ENCODE results near the gene HDGF.

- 0 out of 2 replicates have a peak, but pooled peaks have one; percentile 1 for TF ChIP-seq KDM5A (IDR thresholded peaks at IDR 0.05; ENCODE audit: low read length)
- no peak for TF ChIP-seq SP4 (IDR thresholded peaks at IDR 0.05; ENCODE audit: low read length)
- TF ChIP-seq EP300 (IDR thresholded peaks at IDR 0.05; ENCODE audit: borderline replicate concordance in 1 of 2, low read depth in 2 of 2, low read length in 2 of 2): no peak
- no peak for TF ChIP-seq CTCF (IDR thresholded peaks at IDR 0.05; ENCODE audit: control extremely low read depth in 1 of 3, insufficient read depth in 1 of 3, low read depth in 1 of 3, low read length in 3 of 3)
- TF ChIP-seq POLR2A (IDR thresholded peaks at IDR 0.05; ENCODE audit: control extremely low read depth in 1 of 2, low read depth in 2 of 2, low read length in 2 of 2): no peak; a peak in 1 of 3 replicates
- TF ChIP-seq TEAD4 (IDR thresholded peaks at IDR 0.05; ENCODE audit: low read depth, low read length): no peak
- TF ChIP-seq BCL11A (IDR thresholded peaks at IDR 0.05; ENCODE audit: low read depth in 2 of 2, low read length in 2 of 2): no peak
- TF ChIP-seq CHD1 (IDR thresholded peaks at IDR 0.05; ENCODE audit: low read depth, low read length): no peak
- TF ChIP-seq EZH2 (IDR thresholded peaks at IDR 0.05; ENCODE audit: low read depth, low read length, severe bottlenecking): no peak
- no peak for TF ChIP-seq HDAC2 (IDR thresholded peaks at IDR 0.05; ENCODE audit: borderline replicate concordance in 1 of 2, low read depth in 2 of 2, low read length in 2 of 2)
- TF ChIP-seq CEBPB (IDR thresholded peaks at IDR 0.05; ENCODE audit: low read depth, low read length): no peak
Measured at GRCh38 chr1:156751451-156751756, at the start of gene HDGF.

Data from H1 (cell line).